HEK293 (cell line): ENCODE data around the gene CYB5R2.
"Not testable (repeated sequence)": the region's sequence is repeated elsewhere in the genome, so short reads cannot be mapped to it uniquely, and the experiment has no call there.

Experiments
- CTCF ChIA-PET: fragments of 350-600 bp; formaldehyde crosslinking; extraction: SDS; loops from one replicate; lab custom pipeline; 2021; ENCODE audit warnings: antibody characterized with exemption; lab: Yijun Ruan, JAX
- POLR2A ChIA-PET: fragments of 300-600 bp; formaldehyde crosslinking; extraction: SDS; loops from one replicate; lab custom pipeline; 2020; ENCODE audit warnings: antibody characterized with exemption, inconsistent platforms; lab: Yijun Ruan, JAX
- H3K27ac ChIP-seq: fragments of 200-500 bp; sonication (Bioruptor generic); 2 replicates; pipeline ENCODE4 v1.5.1; 2014; ENCODE audit warnings: low read depth, low read length, control low read depth, inconsistent platforms; ENCODE audit errors: extremely low read depth
- H3K36me3 ChIP-seq, 2 experiments: fragments of 200-500 bp in 1 of 2; sonication (Bioruptor generic) in 1 of 2; 1 replicate in 1 of 2; 2 replicates in 1 of 2; pipeline ENCODE4 v1.5.1; 2014 to 2017; ENCODE audit warnings: inconsistent platforms in 2 of 2, low read length in 2 of 2; ENCODE audit not compliant: control insufficient read depth in 2 of 2, insufficient read depth in 1 of 2
- H3K4me1 ChIP-seq: fragments of 200-500 bp; sonication (Bioruptor generic); 2 replicates; pipeline ENCODE4 v1.5.1; 2014; ENCODE audit warnings: mild to moderate bottlenecking, low read length, inconsistent platforms; ENCODE audit not compliant: control insufficient read depth, insufficient read depth
- H3K4me3 ChIP-seq: 2 replicates; pipeline ENCODE4 v1.5.1; 2011; ENCODE audit warnings: low read depth, mild to moderate bottlenecking, control low read depth, low read length, moderate library complexity
- H3K9me3 ChIP-seq: fragments of 200-500 bp; sonication (Bioruptor generic); 2 replicates; pipeline ENCODE4 v1.5.1; 2014; ENCODE audit warnings: low read depth, low read length, inconsistent platforms; ENCODE audit not compliant: control insufficient read depth, insufficient read depth
- CTCF ChIP-seq: fragments of 450-650 bp; formaldehyde crosslinking; IDR thresholded peaks from 2 replicates; pipeline ENCODE4 v1.5.1; 2016; ENCODE audit warnings: missing biosample characterization, missing genetic modification characterization
- GLIS1 ChIP-seq: fragments of 450-650 bp; formaldehyde crosslinking; IDR thresholded peaks from 2 replicates; pipeline ENCODE4 v1.5.1; 2016; ENCODE audit warnings: missing biosample characterization, missing genetic modification characterization
- KLF1 ChIP-seq: fragments of 450-650 bp; formaldehyde crosslinking; IDR thresholded peaks from 2 replicates; pipeline ENCODE4 v1.5.1; 2016; ENCODE audit warnings: missing biosample characterization, missing genetic modification characterization
- MEIS1 ChIP-seq: sonication (generic); formaldehyde crosslinking; IDR thresholded peaks from 2 replicates; pipeline ENCODE4 v1.8.1; 2022; ENCODE audit warnings: missing genetic modification reagents, mild to moderate bottlenecking, borderline replicate concordance
- ZNF223 ChIP-seq: fragments of 450-650 bp; formaldehyde crosslinking; IDR thresholded peaks from 2 replicates; pipeline ENCODE4 v1.5.1; 2016; ENCODE audit warnings: missing biosample characterization, missing genetic modification characterization
- ZNF518A ChIP-seq: fragments of 450-650 bp; formaldehyde crosslinking; conservative IDR thresholded peaks from 2 replicates; pipeline ENCODE4 v1.5.1; 2016; ENCODE audit warnings: low read depth, missing biosample characterization, missing genetic modification characterization
- ZNF654 ChIP-seq: fragments of 450-650 bp; formaldehyde crosslinking; IDR thresholded peaks from 2 replicates; pipeline ENCODE4 v1.5.1; 2016; ENCODE audit warnings: low read depth, missing biosample characterization, missing genetic modification characterization
- ZNF843 ChIP-seq: fragments of 450-650 bp; formaldehyde crosslinking; IDR thresholded peaks from 2 replicates; pipeline ENCODE4 v1.5.1; 2016; ENCODE audit warnings: missing biosample characterization, missing genetic modification characterization
- ZXDB ChIP-seq: fragments of 450-650 bp; formaldehyde crosslinking; IDR thresholded peaks from 2 replicates; pipeline ENCODE4 v1.5.1; 2016; ENCODE audit warnings: missing biosample characterization, missing genetic modification characterization

The CYB5R2 gene

GRCh38 chr11:7664867-7665266, 8.4 kb downstream of the CYB5R2 start (continued):
- TF ChIP-seq ZNF518A (tag by site-specific recombination), result no peak
- no peak for TF ChIP-seq MEIS1 (CRISPR knock-in tag)

- CTCF ChIA-PET, result interaction anchor here (3.5 kb wide), 1 partner anchor 92 kb away, joined by 46 read pairs; no protein-coding TSS in a partner anchor
- H3K4me1 ChIP-seq, H3K9me3 ChIP-seq, POLR2A ChIA-PET, H3K4me3 ChIP-seq, H3K36me3 ChIP-seq, H3K27ac ChIP-seq: not testable (repeated sequence)
Observed at GRCh38 chr11:7663531-7663930, 9.8 kb downstream of the CYB5R2 start.

GRCh38 chr11:7657306-7658025, 15.8 kb downstream of the CYB5R2 start:
- TF ChIP-seq GLIS1 (tag by site-specific recombination) (peak; percentile 19; the same call in 1 of the 2 replicates), KLF1 (tag by site-specific recombination) (peak; percentile 33; the same call in 1 of the 2 replicates), ZNF843 (tag by site-specific recombination) (no peak), CTCF (tag by site-specific recombination) (peak; percentile 82), ZNF654 (tag by site-specific recombination) (peak; percentile 73)
- ChIA-PET CTCF (interaction anchor here (0.6 to 6.7 kb wide), 32 partner anchors 8 to 969 kb away, joined by 3 to 124 read pairs (median 5); partner anchors contain the start of gene PPFIBP2), POLR2A (no interaction called here)
- H3K27ac ChIP-seq, result no peak overlapping the region
- H3K4me3 ChIP-seq, result no peak overlapping the region
- no peaks in the 10 kb centered on the region for H3K4me1 ChIP-seq
- peaks cover 0 to 30% of the 10 kb centered on the region in 2 experiments; a peak in 1 of 3 replicates for H3K36me3 ChIP-seq
- H3K9me3 ChIP-seq, result no peaks in the 10 kb centered on the region

- POLR2A ChIA-PET, result no interaction called here
- Histone ChIP-seq H3K36me3 (peaks cover 0 to 38% of the 10 kb centered on the region in 2 experiments; a peak in 1 of 3 replicates), H3K4me3 (no peak overlapping the region)
- TF ChIP-seq ZNF223 (tag by site-specific recombination) (no peak), ZXDB (tag by site-specific recombination) (no peak)
- TF ChIP-seq, all 188 proteins: peak for 0
- H3K4me1 ChIP-seq, result no peaks in the 10 kb centered on the region
- CTCF ChIA-PET, result interaction anchor here (0.6 to 6.7 kb wide), 29 partner anchors 8 to 844 kb away, joined by 3 to 124 read pairs (median 5); partner anchors contain the start of gene PPFIBP2
- no peaks in the 10 kb centered on the region for H3K9me3 ChIP-seq
- no peak overlapping the region for H3K27ac ChIP-seq
Observed at GRCh38 chr11:7656704-7657103, 16.6 kb downstream of the CYB5R2 start.
